Progenitor cell of endocrine pancreas (in vitro differentiated cells): ENCODE results near the gene KANSL1. TPM values are rescaled to one million over a fixed set of nuclear protein-coding genes. Genes with fewer than 3 reads are reported as not detected.
A peak's percentile ranks its signal among the peaks of the same experiment; 100 is the strongest.

Experiments
- DNase-seq: peaks from one replicate; pipeline ENCODE4 v3.0.0; 2021; ENCODE audit warnings: low spot score; ENCODE audit not compliant: unreplicated experiment
- H3K27ac Mint-ChIP-seq: 2 replicates; pipeline ENCODE4 v1.8.0; 2021; ENCODE audit warnings: mild to moderate bottlenecking, moderate library complexity, mixed read lengths
- H3K27me3 Mint-ChIP-seq: 2 replicates; pipeline ENCODE4 v1.8.0; 2021; ENCODE audit warnings: mixed read lengths
- H3K36me3 Mint-ChIP-seq: 2 replicates; pipeline ENCODE4 v1.8.0; 2022; ENCODE audit warnings: mixed read lengths; ENCODE audit not compliant: insufficient read depth
- H3K4me1 Mint-ChIP-seq: 2 replicates; pipeline ENCODE4 v1.8.0; 2021; ENCODE audit warnings: low read depth, mixed read lengths
- H3K4me3 Mint-ChIP-seq: 2 replicates; pipeline ENCODE4 v1.8.0; 2021; ENCODE audit warnings: low read depth, mild to moderate bottlenecking, moderate library complexity, mixed read lengths
- H3K9me3 Mint-ChIP-seq: 2 replicates; pipeline ENCODE4 v1.8.0; 2021; ENCODE audit warnings: low read depth, mixed read lengths
- CTCF ChIP-seq: fragments of 200-600 bp; sonication (generic); IDR thresholded peaks from one replicate; pipeline ENCODE4 v1.5.0; 2021; ENCODE audit warnings: antibody characterized with exemption, mild to moderate bottlenecking; ENCODE audit not compliant: unreplicated experiment
- total RNA-seq: library from RNA; stranded (reverse); gene quantifications from 2 replicates; pipeline ENCODE4 v1.2.1, GENCODE V29; 2021

Gene KANSL1
- total RNA-seq, 1 donor from 2014 or later = 173 TPM

- no peak for DNase-seq
- TF ChIP-seq CTCF = no peak
Observed at GRCh38 chr17:46135126-46135812, 58.0 kb downstream of the KANSL1 start.

DNA sequence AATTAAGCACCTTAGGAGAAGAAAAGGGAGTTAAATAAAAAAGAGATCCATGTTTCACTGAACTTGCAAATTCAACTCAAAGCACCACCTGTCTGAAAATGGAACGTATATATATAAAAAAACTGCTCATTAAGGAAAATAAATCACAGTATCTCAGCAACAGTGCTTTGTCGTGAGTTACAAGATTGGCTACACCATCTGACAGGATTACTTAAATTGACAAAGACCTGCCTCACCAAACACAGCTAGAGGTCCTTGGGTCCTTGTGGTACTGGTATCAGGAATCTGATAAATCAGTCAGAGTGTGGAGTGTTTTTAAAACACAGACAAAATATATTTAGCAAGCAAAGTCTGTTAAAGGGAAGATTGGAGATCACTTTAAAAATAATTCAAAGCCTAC lies 63.9 kb downstream of the KANSL1 start:
- Mint-ChIP-seq H3K4me3 (no peak overlapping the region), H3K9me3 (no peaks in the 10 kb centered on the region), H3K4me1 (peaks cover 25% of the 10 kb centered on the region), H3K36me3 (peaks cover 7% of the 10 kb centered on the region), H3K27ac (no peak overlapping the region), H3K27me3 (no peaks in the 10 kb centered on the region)
- TF ChIP-seq CTCF = no peak
- no peak for DNase-seq

More at GRCh38 chr17:46135126-46135812, 58.0 kb downstream of the KANSL1 start:
- Mint-ChIP-seq H3K27ac (no peak overlapping the region), H3K9me3 (no peaks in the 10 kb centered on the region), H3K36me3 (peaks cover 8% of the 10 kb centered on the region), H3K4me3 (no peak overlapping the region), H3K27me3 (no peaks in the 10 kb centered on the region), H3K4me1 (peaks cover 15% of the 10 kb centered on the region)

DNA sequence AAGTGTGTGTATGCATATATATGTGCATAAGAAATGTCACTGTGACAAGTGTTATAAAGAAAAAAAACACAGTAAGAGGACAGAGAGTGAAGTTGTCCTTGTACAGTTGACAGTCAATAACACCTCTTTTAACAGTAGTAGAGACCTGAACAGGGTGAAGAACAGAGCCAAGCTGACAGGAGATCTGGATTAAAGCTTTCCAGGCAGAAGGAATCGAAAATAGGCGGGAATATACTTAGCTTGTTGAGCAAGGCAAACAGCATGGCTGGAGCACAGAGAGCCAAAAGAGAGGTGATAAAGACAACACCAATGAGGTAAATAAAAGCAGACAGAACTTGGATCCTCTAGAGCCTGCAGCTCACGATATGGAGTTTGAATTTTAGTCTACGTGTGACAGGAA lies 64.8 kb downstream of the KANSL1 start:
- Mint-ChIP-seq H3K36me3 (peaks cover 4% of the 10 kb centered on the region), H3K4me3 (no peak overlapping the region), H3K27ac (peak overlapping the region; percentile 35), H3K9me3 (no peaks in the 10 kb centered on the region), H3K4me1 (peaks cover 25% of the 10 kb centered on the region), H3K27me3 (no peaks in the 10 kb centered on the region)
- TF ChIP-seq CTCF = no peak
- no peak for DNase-seq

DNA sequence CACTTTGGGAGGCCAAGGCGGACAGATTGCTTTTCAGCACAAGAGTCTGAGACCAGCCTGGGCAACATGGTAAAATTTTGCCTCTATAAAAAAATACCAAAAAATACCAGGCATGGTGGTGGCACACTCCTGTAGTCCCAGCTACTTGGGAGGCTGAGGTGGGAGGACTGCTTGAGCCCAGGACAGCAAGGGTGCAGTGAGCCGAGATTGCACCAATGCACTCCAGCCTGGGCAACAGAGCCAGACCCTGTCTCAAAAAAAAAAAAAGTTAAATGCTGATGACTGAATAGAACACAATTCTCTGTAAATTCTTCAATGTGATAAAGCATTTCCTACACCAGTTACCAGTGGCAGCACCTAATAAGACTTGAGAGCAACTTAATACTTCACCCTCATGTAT lies 65.7 kb downstream of the KANSL1 start:
- no peak for DNase-seq
- Mint-ChIP-seq H3K36me3 (peaks cover 2% of the 10 kb centered on the region), H3K27me3 (no peaks in the 10 kb centered on the region), H3K9me3 (no peaks in the 10 kb centered on the region), H3K4me3 (no peak overlapping the region), H3K4me1 (peaks cover 28% of the 10 kb centered on the region), H3K27ac (no peak overlapping the region)
- TF ChIP-seq CTCF = no peak

DNA sequence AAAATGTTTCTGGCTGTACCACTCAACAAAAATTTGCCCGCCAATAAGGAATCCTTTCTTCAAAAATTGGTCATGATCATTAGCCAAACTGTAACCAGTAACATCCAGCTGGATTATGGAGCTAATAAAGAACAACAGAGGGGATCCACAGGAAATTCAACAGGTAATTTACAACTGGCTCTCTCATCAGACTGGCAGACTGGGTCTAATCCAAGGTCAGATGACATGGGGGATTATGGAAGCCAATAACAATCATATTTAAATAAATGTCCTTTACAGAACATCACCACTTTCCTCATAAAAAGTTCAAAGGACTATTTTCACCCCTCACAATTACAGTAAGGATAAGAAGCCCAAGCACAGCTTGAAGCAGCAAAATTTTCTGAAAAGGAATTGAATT lies 66.4 kb downstream of the KANSL1 start:
- Mint-ChIP-seq H3K9me3 (no peaks in the 10 kb centered on the region), H3K36me3 (peaks cover 2% of the 10 kb centered on the region), H3K27ac (peak overlapping the region; percentile 53), H3K27me3 (no peaks in the 10 kb centered on the region), H3K4me1 (peaks cover 34% of the 10 kb centered on the region), H3K4me3 (no peak overlapping the region)
- TF ChIP-seq CTCF = no peak
- DNase-seq = no peak
